OCI-LY7 (cell line): ENCODE data around the gene PIGN.

Source experiments
- CTCF ChIP-seq: fragments of 200-600 bp; sonication (generic); conservative IDR thresholded peaks from 2 replicates; pipeline ENCODE4 v1.5.1; 2014; ENCODE audit warnings: mild to moderate bottlenecking, antibody characterized with exemption, low read length, moderate library complexity, mixed read lengths
- EZH2phosphoT487 ChIP-seq: fragments of 200-600 bp; sonication (generic); IDR thresholded peaks from 2 replicates; pipeline ENCODE4 v1.6.1; 2018; ENCODE audit warnings: low read depth, borderline replicate concordance, mild to moderate bottlenecking, mixed run types, antibody characterized with exemption, low read length, moderate library complexity, mixed read lengths

DNA sequence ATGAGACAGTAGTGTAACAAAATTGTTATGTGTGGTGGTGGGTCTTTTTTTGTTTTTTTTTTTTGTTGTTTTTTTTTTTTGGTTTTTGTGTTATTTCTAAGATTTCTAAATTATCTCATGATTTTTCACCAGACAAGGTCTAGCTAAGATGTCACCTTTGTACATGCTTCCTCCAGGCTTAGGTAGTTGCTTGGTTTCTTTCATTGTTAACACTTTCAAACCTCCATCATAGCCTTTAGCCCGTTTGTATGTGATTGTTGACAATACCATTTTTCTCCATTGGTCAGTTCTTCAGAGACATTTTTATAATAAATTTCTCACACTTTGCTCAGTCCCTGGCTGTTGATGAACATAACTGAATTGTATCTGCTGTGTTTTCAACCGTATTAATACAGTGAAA lies 2.4 kb upstream of the PIGN start:
- TF ChIP-seq CTCF (no peak), EZH2phosphoT487 (no peak)
